Measurements from ENCODE around the gene KLHL35. TPM values are rescaled to one million over a fixed set of nuclear protein-coding genes. Genes with fewer than 3 reads are reported as not detected.
A peak's percentile ranks its signal among the peaks of the same experiment; 100 is the strongest.

The KLHL35 gene
- total and polyA plus RNA-seq, 12 donors = 0.25 to 3.5 (median 0.93) TPM

- H3K4me3 ChIP-seq = no peak overlapping the region
- TF ChIP-seq POLR2A (IDR thresholded peaks at IDR 0.05) (no peak), CTCF (IDR thresholded peaks at IDR 0.05) (no peak)
- no peaks in the 10 kb centered on the region for H3K27me3 ChIP-seq
- no peaks in the 10 kb centered on the region for H3K9me3 ChIP-seq (replicated peaks in 1 of 3)
- no peak for DNase-seq
- WGBS, 4 donors = 73 to 81% (median 78%) methylated on average over 6 to 10 of the region's 10 CpGs
- intact Hi-C loops (cut with DNase I) = no loop called here
- peak overlapping the region in 2 of 5 donors; percentile 69 to 81 for H3K27ac ChIP-seq
- peaks cover 0 to 28% of the 10 kb centered on the region in 2 donors for H3K4me1 ChIP-seq (replicated peaks in 1 of 2)
- no peaks in the 10 kb centered on the region for H3K36me3 ChIP-seq (replicated peaks in 1 of 2)
Measured at GRCh38 chr11:75476739-75477613, 44.0 kb upstream of the KLHL35 start.

- Histone ChIP-seq H3K4me3 (no peak overlapping the region), H3K27ac (peak overlapping the region in 4 of 5 donors; percentile 29 to 81 (median 56)), H3K36me3 (replicated peaks in 1 of 2) (no peaks in the 10 kb centered on the region), H3K9me3 (replicated peaks in 1 of 3) (no peaks in the 10 kb centered on the region), H3K27me3 (no peaks in the 10 kb centered on the region), H3K4me1 (replicated peaks in 1 of 2) (peaks cover 0 to 28% of the 10 kb centered on the region in 2 donors)
- intact Hi-C loops (cut with DNase I) = no loop called here
- 63 to 80% (median 71%) methylated on average over 7 to 9 of the region's 9 CpGs for WGBS, 4 donors
- DNase-seq = peak in 6 of 7 donors; percentile 47 to 83 (median 55)
- no peak for TF ChIP-seq POLR2A (IDR thresholded peaks at IDR 0.05)
Measured at GRCh38 chr11:75475767-75476650, 43.0 kb upstream of the KLHL35 start.

GRCh38 chr11:75474878-75475766, 42.1 kb upstream of the KLHL35 start:
- H3K4me1 ChIP-seq (replicated peaks in 1 of 2) = peaks cover 0 to 28% of the 10 kb centered on the region in 2 donors
- DNase-seq = peak in 6 of 7 donors; percentile 46 to 77 (median 50)
- intact Hi-C loops (cut with DNase I) = no loop called here
- H3K4me3 ChIP-seq = no peak overlapping the region
- H3K27ac ChIP-seq = peak overlapping the region in 4 of 5 donors; percentile 29 to 81 (median 56)
- no peaks in the 10 kb centered on the region for H3K27me3 ChIP-seq
- TF ChIP-seq POLR2A (IDR thresholded peaks at IDR 0.05) (no peak), CTCF (IDR thresholded peaks at IDR 0.05) (no peak)
- H3K9me3 ChIP-seq (replicated peaks in 1 of 3) = no peaks in the 10 kb centered on the region
- WGBS, 4 donors = 42 to 55% (median 50%) methylated on average over 15 to 16 of the region's 16 CpGs
- H3K36me3 ChIP-seq (replicated peaks in 1 of 2) = no peaks in the 10 kb centered on the region

- Histone ChIP-seq H3K4me3 (no peak overlapping the region), H3K36me3 (replicated peaks in 1 of 2) (no peaks in the 10 kb centered on the region), H3K27me3 (no peaks in the 10 kb centered on the region), H3K27ac (peak overlapping the region in 2 of 5 donors; percentile 40 to 69), H3K9me3 (replicated peaks in 1 of 3) (no peaks in the 10 kb centered on the region), H3K4me1 (replicated peaks in 1 of 2) (peaks cover 3 to 35% of the 10 kb centered on the region in 2 donors)
- no peak for DNase-seq
- intact Hi-C loops (cut with DNase I) = no loop called here
- WGBS, 4 donors = 45 to 78% (median 61%) methylated on average over 1 of the region's 1 CpG
- TF ChIP-seq CTCF (IDR thresholded peaks at IDR 0.05) (no peak), POLR2A (IDR thresholded peaks at IDR 0.05) (no peak)
Measured at GRCh38 chr11:75474240-75474639, 41.2 kb upstream of the KLHL35 start.
